Stimulated activated CD8-positive, alpha-beta memory T cell treated with anti-CD3 and anti-CD28 coated beads, Interleukin-2, amount 100 ng/mL, for 1 hour (primary cell): ENCODE results near the gene MSH6.
"Not testable (repeated sequence)": the region's sequence is repeated elsewhere in the genome, so short reads cannot be mapped to it uniquely, and the experiment has no call there.

Experiments
- DNase-seq, 2 donors: peaks; one replicate each; pipeline ENCODE4 v3.0.0-alpha.2; 2020; ENCODE audit warnings: low read depth in 2 of 2

Gene MSH6

GRCh38 chr2:47842846-47843245, 59.9 kb downstream of the MSH6 start:
- DNase-seq, result no peak

- no peak for DNase-seq
These were observed 60.5 kb downstream of the MSH6 start for GRCh38 chr2:47843407-47843806.

- DNase-seq, result no peak
These were observed 61.2 kb downstream of the MSH6 start for GRCh38 chr2:47844162-47844561.

GRCh38 chr2:47849368-47849767, 66.4 kb downstream of the MSH6 start:
- no peak for DNase-seq

GRCh38 chr2:47850198-47850597, 67.3 kb downstream of the MSH6 start:
- no peak for DNase-seq

- DNase-seq, result not testable (repeated sequence)
These were observed 70.3 kb downstream of the MSH6 start for GRCh38 chr2:47853067-47853777.
